GM18870 (cell line): Measurements from ENCODE around the gene KLHL5.
A peak's percentile ranks its signal among the peaks of the same experiment; 100 is the strongest.
"Not testable (repeated sequence)": the region's sequence is repeated elsewhere in the genome, so short reads cannot be mapped to it uniquely, and the experiment has no call there.

ENCODE experiments used
- ATAC-seq: cut with Tn5 transposase; IDR thresholded peaks from one replicate; pipeline ENCODE4 v1.9.1; 2021; ENCODE audit warnings: moderate library complexity; ENCODE audit not compliant: unreplicated experiment

The KLHL5 gene

GRCh38 chr4:39085891-39086290 is 23.9 kb downstream of the KLHL5 start:
- ATAC-seq: no peak

- ATAC-seq: no peak
Measured at GRCh38 chr4:39096847-39097246, 34.8 kb downstream of the KLHL5 start.

GRCh38 chr4:39097290-39097689 is 35.3 kb downstream of the KLHL5 start:
- ATAC-seq: no peak

GRCh38 chr4:39102297-39102696 is 40.3 kb downstream of the KLHL5 start:
- no peak for ATAC-seq

GRCh38 chr4:39103291-39103690 is 41.3 kb downstream of the KLHL5 start:
- ATAC-seq: no peak

- ATAC-seq: no peak
Measured at GRCh38 chr4:39104255-39104654, 42.2 kb downstream of the KLHL5 start.

- ATAC-seq: no peak
Measured at GRCh38 chr4:39106011-39106410, 44.0 kb downstream of the KLHL5 start.

GRCh38 chr4:39114436-39114835 is 52.4 kb downstream of the KLHL5 start:
- ATAC-seq: no peak

- no peak for ATAC-seq
Measured at GRCh38 chr4:39118034-39118658, 56.1 kb downstream of the KLHL5 start.

- no peak for ATAC-seq
Measured at GRCh38 chr4:39120418-39120817, 58.4 kb downstream of the KLHL5 start.

- ATAC-seq: peak; percentile 66
Measured at GRCh38 chr4:39124885-39125599, 63.0 kb downstream of the KLHL5 start.

GRCh38 chr4:39125600-39125985 is 63.6 kb downstream of the KLHL5 start:
- ATAC-seq: peak; percentile 22

- no peak for ATAC-seq
Measured at GRCh38 chr4:39126256-39127095, 64.4 kb downstream of the KLHL5 start.

- no peak for ATAC-seq
Measured at GRCh38 chr4:39133623-39134022, 71.6 kb downstream of the KLHL5 start.

- no peak for ATAC-seq
Measured at GRCh38 chr4:39134683-39135306, 72.8 kb downstream of the KLHL5 start.

GRCh38 chr4:39138227-39138626 is 76.2 kb downstream of the KLHL5 start:
- not testable (repeated sequence) for ATAC-seq

GRCh38 chr4:39146211-39146610 is 84.2 kb downstream of the KLHL5 start:
- ATAC-seq: no peak

GRCh38 chr4:39154009-39154408 is 92.0 kb downstream of the KLHL5 start:
- ATAC-seq: no peak

GRCh38 chr4:39157520-39157919 is 95.5 kb downstream of the KLHL5 start:
- no peak for ATAC-seq

- no peak for ATAC-seq
Measured at GRCh38 chr4:39166177-39166576, 104.1 kb downstream of the KLHL5 start.

GRCh38 chr4:39166669-39167068 is 104.6 kb downstream of the KLHL5 start:
- ATAC-seq: no peak
